Lung microvascular endothelial cell (primary cell): ENCODE measurements around the gene GNAT1. TPM values are rescaled to one million over a fixed set of nuclear protein-coding genes. Genes with fewer than 3 reads are reported as not detected.
A peak's percentile ranks its signal among the peaks of the same experiment; 100 is the strongest.

ENCODE experiments used
- DNase-seq, 2 donors: peaks; one replicate each; pipeline versions ENCODE4 v3.0.0 to v3.0.0-alpha.2; 2010; ENCODE audit warnings: low read depth in 2 of 2
- total RNA-seq: library from RNA; depleted of rRNA; stranded (reverse); fragments of >200 nt; gene quantifications from 2 replicates; pipeline ENCODE4 v1.2.1, GENCODE V29; 2014

Gene GNAT1
- total RNA-seq, 1 donor from 2014 or later: not detected

GRCh38 chr3:50162034-50162883, 29.2 kb upstream of the GNAT1 start:
- no peak for DNase-seq

DNA sequence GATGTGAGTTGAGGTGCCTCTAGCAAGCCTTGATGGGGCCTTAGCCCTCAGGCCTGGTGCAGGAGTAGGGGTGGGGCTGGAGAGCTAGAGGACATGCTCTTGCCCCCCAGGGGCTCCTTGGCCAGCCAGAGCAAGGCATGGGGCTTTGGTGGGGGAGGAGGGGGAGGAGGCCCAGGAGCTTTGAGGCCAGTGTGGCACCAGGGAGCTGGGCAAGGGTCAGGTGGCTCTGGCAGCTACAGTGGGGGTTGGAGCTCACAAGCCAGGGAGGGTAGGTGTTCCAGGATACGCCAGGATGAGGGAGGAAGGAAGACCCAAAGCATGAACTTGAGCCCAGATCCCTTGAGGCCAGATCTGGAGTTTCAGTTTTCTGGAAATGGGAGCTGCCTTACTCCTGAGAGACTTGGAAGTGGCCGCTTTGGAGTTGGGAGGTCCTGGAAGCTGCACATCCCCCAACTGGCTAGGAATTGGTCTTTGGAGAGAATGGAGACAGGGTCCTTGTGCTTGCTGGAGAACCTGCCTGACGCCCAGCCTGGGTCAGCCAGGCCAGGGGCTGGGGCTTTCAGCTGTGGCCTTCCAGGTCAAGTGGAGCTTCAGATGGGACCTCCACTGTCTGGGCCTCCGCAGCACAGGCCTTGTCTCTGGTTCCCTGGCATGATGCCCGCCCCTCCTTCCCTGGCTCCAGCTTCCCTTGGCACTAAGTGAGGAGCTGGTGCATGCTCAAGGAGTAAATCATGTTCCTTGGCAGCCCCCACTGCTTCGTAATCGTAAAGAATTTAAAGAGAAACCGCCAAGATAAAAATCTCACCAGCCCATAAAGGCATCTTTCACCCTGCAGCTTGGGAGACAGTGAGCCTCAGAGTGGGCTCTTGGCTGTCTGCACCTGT, 27.6 kb upstream of the GNAT1 start:
- DNase-seq: peak in 1 of 2 donors; percentile 79

DNA sequence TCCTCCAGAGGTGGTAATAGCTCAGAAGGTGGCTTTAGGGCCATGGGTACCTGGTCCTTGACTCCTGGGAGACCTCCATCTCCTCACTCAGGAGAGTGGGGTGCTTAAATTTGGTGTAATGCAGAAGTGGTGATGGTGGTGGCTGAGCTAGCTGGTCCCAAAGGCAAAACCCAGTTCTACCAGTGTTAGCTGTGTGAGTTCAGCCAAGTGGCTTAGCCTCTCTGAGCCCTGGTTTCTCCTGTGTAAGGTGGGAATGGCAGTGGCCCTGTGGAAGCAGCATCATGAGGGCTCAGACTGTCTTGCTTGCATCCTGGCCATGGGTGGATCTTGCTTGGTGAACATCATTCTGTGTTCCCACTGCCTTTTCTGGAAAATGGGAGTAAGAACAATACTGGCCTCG, 26.9 kb upstream of the GNAT1 start:
- DNase-seq: no peak

DNA sequence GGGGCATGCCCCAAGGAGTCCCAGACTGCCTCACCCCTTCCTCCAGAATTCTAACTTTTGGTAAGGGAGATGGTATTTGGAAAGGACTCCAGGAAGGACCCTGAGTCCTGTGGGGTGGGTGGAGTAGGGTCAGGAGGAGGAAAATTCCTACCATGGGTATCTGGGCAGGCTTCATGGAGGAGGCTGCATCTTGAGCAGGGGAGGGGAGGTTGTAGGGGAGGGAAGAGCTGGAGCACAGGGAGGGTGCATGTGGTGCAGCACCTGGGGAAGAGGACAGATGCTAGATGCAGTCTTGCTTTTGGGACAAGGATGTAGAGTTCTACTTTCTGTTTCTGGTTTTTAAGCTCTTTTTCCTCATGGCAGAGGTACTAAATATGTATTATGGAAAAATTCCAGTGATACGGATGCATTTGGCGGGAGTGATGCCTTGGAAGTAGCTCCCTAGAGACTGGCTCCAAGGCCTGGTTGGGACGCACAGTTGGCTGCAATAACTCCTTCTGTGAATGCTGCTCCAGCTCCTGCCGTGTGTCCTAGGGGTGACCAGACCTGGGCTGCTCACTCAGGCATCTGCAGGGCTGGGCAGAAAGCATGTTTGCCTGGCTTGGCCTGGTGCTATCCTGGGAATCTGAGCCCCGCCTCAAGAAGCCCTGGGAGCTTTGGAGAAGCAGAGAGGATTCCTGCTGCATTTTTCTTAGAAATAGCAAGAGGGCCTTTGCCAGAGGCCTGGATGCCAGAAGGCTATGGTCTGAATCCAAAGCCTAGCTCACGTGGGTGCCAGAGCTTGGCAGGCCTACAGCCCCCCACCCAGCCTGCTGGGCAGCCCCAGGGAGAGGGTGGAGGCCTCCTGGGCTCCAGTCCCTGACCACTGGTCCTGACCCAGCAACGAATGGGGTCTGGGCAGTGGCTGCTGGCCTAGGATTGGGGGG, 26.2 kb upstream of the GNAT1 start:
- DNase-seq: peak in 1 of 2 donors; percentile 26

GRCh38 chr3:50165910-50166538, 25.4 kb upstream of the GNAT1 start:
- DNase-seq: peak in 1 of 2 donors; percentile 49

- DNase-seq: peak; percentile 47 to 53
Observed at GRCh38 chr3:50166620-50167019, 24.8 kb upstream of the GNAT1 start.

GRCh38 chr3:50167069-50167840, 24.2 kb upstream of the GNAT1 start:
- peak; percentile 68 to 80 for DNase-seq

DNA sequence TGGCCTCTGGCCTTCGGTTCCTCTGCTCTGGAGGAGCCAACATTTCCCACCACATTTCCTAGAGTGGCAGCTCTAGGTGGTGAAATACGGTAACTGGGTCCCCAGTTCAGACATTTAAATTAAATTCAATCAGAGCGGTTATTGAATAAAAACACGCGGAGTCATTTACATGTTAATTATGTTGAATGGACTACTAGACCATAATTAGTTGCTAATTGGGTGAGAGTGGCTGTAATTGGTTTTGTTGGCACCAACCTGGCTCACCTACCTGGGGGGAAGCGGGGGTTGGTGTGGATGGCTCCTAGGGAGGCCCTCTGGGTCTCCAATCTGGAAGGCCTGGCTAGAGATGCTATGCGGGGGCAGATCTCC, 23.6 kb upstream of the GNAT1 start:
- no peak for DNase-seq

DNA sequence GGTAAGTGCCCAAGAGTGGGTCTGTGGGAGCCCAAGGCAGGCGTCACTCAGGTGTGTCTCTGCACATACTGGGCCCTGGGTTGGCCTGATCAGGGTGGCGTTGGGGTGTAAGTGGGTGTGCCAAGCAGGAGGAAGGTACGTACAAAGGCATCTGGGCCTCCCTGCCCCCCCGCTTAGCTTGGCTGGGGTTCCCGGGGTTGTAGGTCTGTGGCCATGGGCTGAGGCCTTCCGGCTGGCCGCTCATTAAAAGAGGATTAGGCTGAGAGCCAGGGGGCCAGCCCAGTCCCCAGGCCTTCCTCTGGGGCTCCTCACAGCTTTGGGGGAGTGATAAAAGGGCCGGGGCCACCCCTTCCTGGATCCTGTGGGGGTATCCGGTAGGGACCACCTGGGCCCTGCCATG, 23.0 kb upstream of the GNAT1 start:
- peak; percentile 17 to 40 for DNase-seq

- DNase-seq: no peak
Observed at GRCh38 chr3:50168791-50169190, 22.6 kb upstream of the GNAT1 start.

GRCh38 chr3:50169232-50169832, 22.1 kb upstream of the GNAT1 start:
- DNase-seq: peak in 1 of 2 donors; percentile 28

- DNase-seq: no peak
Observed at GRCh38 chr3:50169858-50170257, 21.6 kb upstream of the GNAT1 start.

- peak; percentile 97 to 98 for DNase-seq
Observed at GRCh38 chr3:50170689-50171088, 20.7 kb upstream of the GNAT1 start.

DNA sequence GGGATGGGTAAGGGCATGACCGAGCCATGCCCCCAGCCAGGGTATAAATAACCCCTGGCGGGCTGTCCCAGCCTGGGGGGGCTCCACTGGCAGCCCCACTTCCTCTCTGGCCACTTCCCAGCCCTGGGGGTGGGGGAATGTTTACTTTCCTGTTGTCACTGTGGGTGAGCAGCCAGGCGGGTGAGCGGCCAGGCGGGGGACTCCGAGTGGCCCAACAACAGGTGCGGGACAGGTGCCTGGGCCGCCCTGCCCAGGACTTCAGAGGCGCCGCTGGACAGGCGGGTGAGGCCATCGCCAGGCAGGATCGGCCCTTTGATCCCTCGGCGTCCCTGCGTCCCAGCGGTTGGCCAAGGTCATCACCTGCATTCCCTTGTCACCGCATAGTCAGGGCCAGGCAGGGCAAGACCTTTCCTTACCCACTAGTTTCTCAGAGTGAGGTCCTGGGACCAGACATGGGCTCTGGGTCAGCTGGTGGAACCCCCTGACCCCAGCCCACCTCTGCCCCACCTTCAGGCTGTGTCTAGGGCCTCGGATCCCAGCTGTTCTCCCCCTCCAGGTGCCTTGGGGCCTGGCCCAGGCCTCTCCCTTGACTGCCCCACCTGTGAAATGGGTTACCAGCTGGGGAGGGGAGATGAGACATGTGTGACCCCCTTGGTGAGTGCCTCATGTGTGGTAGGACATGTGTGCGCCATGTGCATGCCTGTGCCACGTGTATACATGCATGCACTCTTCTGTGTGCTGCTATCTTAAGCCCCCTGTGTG, 19.7 kb upstream of the GNAT1 start:
- peak in 1 of 2 donors; percentile 70 for DNase-seq

GRCh38 chr3:50172626-50173220, 18.7 kb upstream of the GNAT1 start:
- DNase-seq: no peak

DNA sequence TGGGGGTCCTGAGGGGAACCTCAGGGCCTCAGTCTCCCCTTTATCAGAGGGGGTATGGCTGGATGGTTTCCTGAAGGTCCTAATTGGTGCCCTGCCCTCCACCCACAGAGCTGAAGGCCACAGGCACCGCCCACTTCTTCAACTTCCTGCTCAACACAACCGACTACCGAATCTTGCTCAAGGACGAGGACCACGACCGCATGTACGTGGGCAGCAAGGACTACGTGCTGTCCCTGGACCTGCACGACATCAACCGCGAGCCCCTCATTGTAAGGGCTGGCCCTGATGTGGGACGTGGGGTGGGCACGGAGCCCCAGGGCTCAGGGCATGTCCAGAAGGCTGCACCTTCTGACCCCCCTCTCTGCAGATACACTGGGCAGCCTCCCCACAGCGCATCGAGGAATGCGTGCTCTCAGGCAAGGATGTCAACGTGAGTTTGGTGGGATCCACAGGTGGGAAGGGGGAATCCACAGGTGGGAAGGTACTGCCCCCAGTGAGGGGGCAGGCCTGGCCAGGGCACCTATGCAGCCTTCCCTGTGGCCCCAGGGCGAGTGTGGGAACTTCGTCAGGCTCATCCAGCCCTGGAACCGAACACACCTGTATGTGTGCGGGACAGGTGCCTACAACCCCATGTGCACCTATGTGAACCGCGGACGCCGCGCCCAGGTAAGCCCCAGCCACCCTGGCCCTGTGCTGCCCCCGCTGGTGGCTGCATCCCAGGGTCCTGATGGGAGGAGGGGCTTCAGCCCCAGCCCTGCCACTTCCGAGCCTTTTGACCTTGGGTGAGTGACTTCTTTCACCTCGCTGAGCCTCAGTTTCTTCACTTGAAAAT, 17.5 kb upstream of the GNAT1 start:
- no peak for DNase-seq

GRCh38 chr3:50174517-50174895, 16.9 kb upstream of the GNAT1 start:
- DNase-seq: no peak
